Neural cell (in vitro differentiated cells): ENCODE measurements around the gene MYO3A. TPM values are rescaled to one million over a fixed set of nuclear protein-coding genes. Genes with fewer than 3 reads are reported as not detected.

Experiments
- H2AFZ ChIP-seq: fragments of 200-600, 300-800 bp; sonication (generic), shearing (Covaris generic); 2 replicates; pipeline ENCODE4 v1.6.0; 2014; ENCODE audit warnings: low read depth, mild to moderate bottlenecking, antibody characterized with exemption, low read length, moderate library complexity
- H3F3A ChIP-seq: fragments of 200-600 bp; shearing (Covaris generic); 2 replicates; pipeline ENCODE4 v1.6.1; 2016; ENCODE audit warnings: mild to moderate bottlenecking, moderate library complexity, mixed read lengths, antibody characterized with exemption, low read length; ENCODE audit not compliant: insufficient read depth, poor library complexity, severe bottlenecking
- H3K27ac ChIP-seq: fragments of 200-600, 300-800 bp; sonication (generic), shearing (Covaris generic); 2 replicates; pipeline ENCODE4 v1.5.1; 2014; ENCODE audit warnings: mild to moderate bottlenecking, low read length, moderate library complexity
- H3K27me3 ChIP-seq: fragments of 300-800, 200-600 bp; sonication (generic), shearing (Covaris generic); 2 replicates; pipeline ENCODE4 v1.6.0; 2014; ENCODE audit warnings: mild to moderate bottlenecking, low read depth, low read length, moderate library complexity; ENCODE audit not compliant: insufficient read depth
- H3K36me3 ChIP-seq: fragments of 300-800, 200-600 bp; sonication (generic), shearing (Covaris generic); 2 replicates; pipeline ENCODE4 v1.5.1; 2014; ENCODE audit warnings: mild to moderate bottlenecking, antibody characterized with exemption, low read length, moderate library complexity; ENCODE audit not compliant: insufficient read depth
- H3K4me2 ChIP-seq: fragments of 300-800, 200-600 bp; sonication (generic), shearing (Covaris generic); 2 replicates; pipeline ENCODE4 v1.6.0; 2014; ENCODE audit warnings: mild to moderate bottlenecking, low read length
- H3K4me3 ChIP-seq: fragments of 300-800, 200-600 bp; sonication (generic), shearing (Covaris generic); 2 replicates; pipeline ENCODE4 v1.5.1; 2014; ENCODE audit warnings: mild to moderate bottlenecking, low read length, moderate library complexity
- H3K79me2 ChIP-seq: fragments of 200-600 bp; shearing (Covaris generic); replicated peaks from 2 replicates; pipeline ENCODE4 v1.6.0; 2014; ENCODE audit warnings: mild to moderate bottlenecking, low read length, moderate library complexity; ENCODE audit not compliant: insufficient read depth
- H3K9ac ChIP-seq: fragments of 300-800, 200-600 bp; sonication (generic), shearing (Covaris generic); 2 replicates; pipeline ENCODE4 v1.6.1; 2016; ENCODE audit warnings: mild to moderate bottlenecking, low read length, mixed read lengths
- H3K9me2 ChIP-seq: fragments of 200-600 bp; shearing (Covaris generic); 2 replicates; pipeline ENCODE4 v1.6.1; 2016; ENCODE audit warnings: mild to moderate bottlenecking, low read length, mixed read lengths; ENCODE audit not compliant: insufficient read depth
- H3K9me3 ChIP-seq: fragments of 200-600, 300-800 bp; sonication (generic), shearing (Covaris generic); 2 replicates; pipeline ENCODE4 v1.6.1; 2016; ENCODE audit warnings: mild to moderate bottlenecking, mixed run types, low read length, moderate library complexity, mixed read lengths
- H4K20me1 ChIP-seq: fragments of 200-600 bp; shearing (Covaris generic); 2 replicates; pipeline ENCODE4 v1.6.1; 2016; ENCODE audit warnings: mild to moderate bottlenecking, mixed run types; ENCODE audit not compliant: insufficient read depth
- CTCF ChIP-seq: fragments of 450-650 bp; IDR thresholded peaks from 2 replicates; pipeline ENCODE4 v1.5.1; 2014; ENCODE audit warnings: antibody characterized with exemption, mild to moderate bottlenecking, moderate library complexity; ENCODE audit not compliant: poor library complexity, severe bottlenecking
- EP300 ChIP-seq: fragments of 450-650 bp; conservative IDR thresholded peaks from 2 replicates; pipeline ENCODE4 v1.6.1; 2014; ENCODE audit warnings: antibody characterized with exemption, mild to moderate bottlenecking, moderate library complexity; ENCODE audit not compliant: poor library complexity, severe bottlenecking
- EZH2 ChIP-seq: fragments of 200-600, 300-800 bp; shearing (Covaris generic), sonication (generic); IDR thresholded peaks from 2 replicates; pipeline ENCODE4 v1.6.1; 2014; ENCODE audit warnings: antibody characterized with exemption, low read length, borderline replicate concordance, mild to moderate bottlenecking; ENCODE audit not compliant: insufficient read depth, poor library complexity, severe bottlenecking
- MXI1 ChIP-seq: fragments of 450-650 bp; conservative IDR thresholded peaks from 2 replicates; pipeline ENCODE4 v1.6.1; 2014; ENCODE audit warnings: antibody characterized with exemption, mild to moderate bottlenecking; ENCODE audit not compliant: poor library complexity, severe bottlenecking
- POLR2AphosphoS5 ChIP-seq: IDR thresholded peaks from 2 replicates; pipeline ENCODE4 v1.6.1; 2012
- RAD21 ChIP-seq: fragments of 450-650 bp; conservative IDR thresholded peaks from 2 replicates; pipeline ENCODE4 v1.6.1; 2014; ENCODE audit warnings: antibody characterized with exemption, mild to moderate bottlenecking, moderate library complexity
- SMC3 ChIP-seq: fragments of 450-650 bp; conservative IDR thresholded peaks from 2 replicates; pipeline ENCODE4 v1.6.1; 2014; ENCODE audit warnings: antibody characterized with exemption, mild to moderate bottlenecking, moderate library complexity; ENCODE audit not compliant: poor library complexity
- TAF1 ChIP-seq: IDR thresholded peaks from 2 replicates; pipeline ENCODE4 v1.6.1; 2012; ENCODE audit warnings: low read depth
- polyA plus RNA-seq: library from polyadenylated mRNA; depleted of rRNA; stranded (reverse); fragments of >200 nt; gene quantifications from 2 replicates; pipeline ENCODE4 v1.2.3, GENCODE V29; 2014
- TF ChIP-seq, protein P1 (sequence below): IDR thresholded peaks from 2 replicates; pipeline ENCODE4 v1.6.1; 2012; ENCODE audit warnings: borderline replicate concordance

Gene MYO3A
- polyA plus RNA-seq, 1 donor from 2014 or later = 4.1 TPM

GRCh38 chr10:26052326-26052725 is 118.3 kb downstream of the MYO3A start:
- H2AFZ ChIP-seq = no peak overlapping the region
- no peaks in the 10 kb centered on the region for H3K27me3 ChIP-seq
- no peak overlapping the region for H3K27ac ChIP-seq
- H3K4me3 ChIP-seq = no peak overlapping the region
- H3F3A ChIP-seq = no peaks in the 10 kb centered on the region
- H4K20me1 ChIP-seq = no peaks in the 10 kb centered on the region
- H3K9ac ChIP-seq = no peak overlapping the region
- no peaks in the 10 kb centered on the region for H3K9me2 ChIP-seq
- no peaks in the 10 kb centered on the region for H3K79me2 ChIP-seq
- H3K36me3 ChIP-seq = no peaks in the 10 kb centered on the region
- no peak overlapping the region for H3K4me2 ChIP-seq
- TF ChIP-seq SMC3 (no peak), TAF1 (no peak), POLR2AphosphoS5 (no peak), MXI1 (no peak), CTCF (no peak), EP300 (no peak), EZH2 (no peak), RAD21 (no peak)
- TF ChIP-seq, protein P1, sequence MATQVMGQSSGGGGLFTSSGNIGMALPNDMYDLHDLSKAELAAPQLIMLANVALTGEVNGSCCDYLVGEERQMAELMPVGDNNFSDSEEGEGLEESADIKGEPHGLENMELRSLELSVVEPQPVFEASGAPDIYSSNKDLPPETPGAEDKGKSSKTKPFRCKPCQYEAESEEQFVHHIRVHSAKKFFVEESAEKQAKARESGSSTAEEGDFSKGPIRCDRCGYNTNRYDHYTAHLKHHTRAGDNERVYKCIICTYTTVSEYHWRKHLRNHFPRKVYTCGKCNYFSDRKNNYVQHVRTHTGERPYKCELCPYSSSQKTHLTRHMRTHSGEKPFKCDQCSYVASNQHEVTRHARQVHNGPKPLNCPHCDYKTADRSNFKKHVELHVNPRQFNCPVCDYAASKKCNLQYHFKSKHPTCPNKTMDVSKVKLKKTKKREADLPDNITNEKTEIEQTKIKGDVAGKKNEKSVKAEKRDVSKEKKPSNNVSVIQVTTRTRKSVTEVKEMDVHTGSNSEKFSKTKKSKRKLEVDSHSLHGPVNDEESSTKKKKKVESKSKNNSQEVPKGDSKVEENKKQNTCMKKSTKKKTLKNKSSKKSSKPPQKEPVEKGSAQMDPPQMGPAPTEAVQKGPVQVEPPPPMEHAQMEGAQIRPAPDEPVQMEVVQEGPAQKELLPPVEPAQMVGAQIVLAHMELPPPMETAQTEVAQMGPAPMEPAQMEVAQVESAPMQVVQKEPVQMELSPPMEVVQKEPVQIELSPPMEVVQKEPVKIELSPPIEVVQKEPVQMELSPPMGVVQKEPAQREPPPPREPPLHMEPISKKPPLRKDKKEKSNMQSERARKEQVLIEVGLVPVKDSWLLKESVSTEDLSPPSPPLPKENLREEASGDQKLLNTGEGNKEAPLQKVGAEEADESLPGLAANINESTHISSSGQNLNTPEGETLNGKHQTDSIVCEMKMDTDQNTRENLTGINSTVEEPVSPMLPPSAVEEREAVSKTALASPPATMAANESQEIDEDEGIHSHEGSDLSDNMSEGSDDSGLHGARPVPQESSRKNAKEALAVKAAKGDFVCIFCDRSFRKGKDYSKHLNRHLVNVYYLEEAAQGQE = no peak
- no peaks in the 10 kb centered on the region for H3K9me3 ChIP-seq

DNA sequence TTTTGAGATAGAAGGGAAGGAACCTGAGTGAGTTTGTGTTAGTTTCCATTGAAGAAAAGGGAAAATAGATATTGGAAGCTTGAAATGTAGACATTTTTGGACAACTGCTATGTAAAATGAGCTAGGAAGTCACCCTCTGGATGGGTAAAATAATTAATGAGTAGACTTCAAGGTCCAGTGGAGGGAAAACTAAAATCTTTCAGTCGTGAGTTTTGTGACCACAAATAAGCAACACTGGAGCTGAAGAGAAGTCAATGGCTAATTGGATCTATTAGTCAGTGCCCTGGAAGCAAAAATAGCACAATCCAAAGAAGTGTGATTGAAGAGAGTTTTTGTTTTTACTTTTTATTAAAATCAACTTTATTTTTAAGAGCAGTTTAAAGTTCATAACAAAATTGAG is 123.4 kb downstream of the MYO3A start:
- H4K20me1 ChIP-seq = no peaks in the 10 kb centered on the region
- H3K9me3 ChIP-seq = no peaks in the 10 kb centered on the region
- H3F3A ChIP-seq = no peaks in the 10 kb centered on the region
- H3K79me2 ChIP-seq = no peaks in the 10 kb centered on the region
- H3K27me3 ChIP-seq = no peaks in the 10 kb centered on the region
- H3K4me2 ChIP-seq = no peak overlapping the region
- no peak overlapping the region for H3K4me3 ChIP-seq
- H3K9me2 ChIP-seq = no peaks in the 10 kb centered on the region
- H2AFZ ChIP-seq = no peak overlapping the region
- H3K36me3 ChIP-seq = no peaks in the 10 kb centered on the region
- TF ChIP-seq CTCF (no peak), POLR2AphosphoS5 (no peak), RAD21 (no peak), TAF1 (no peak)
- TF ChIP-seq, protein P1 = no peak
- no peak overlapping the region for H3K27ac ChIP-seq
- H3K9ac ChIP-seq = no peak overlapping the region
